ENCODE measurements around the gene WHRN. TPM values are rescaled to one million over a fixed set of nuclear protein-coding genes. Genes with fewer than 3 reads are reported as not detected.
A peak's percentile ranks its signal among the peaks of the same experiment; 100 is the strongest.

The WHRN gene
- total RNA-seq, 4 donors from 2014 or later: 8.1 to 12.6 (median 10.7) TPM

GRCh38 chr9:114416906-114417305 lies 88.4 kb downstream of the WHRN start:
- Histone ChIP-seq H3K36me3 (peaks cover 0 to 29% (median 5%) of the 10 kb centered on the region in 4 donors), H3K27me3 (no peaks in the 10 kb centered on the region), H3K4me3 (no peak overlapping the region), H3K9me3 (no peaks in the 10 kb centered on the region), H3K4me1 (peaks cover 0 to 18% (median 13%) of the 10 kb centered on the region in 4 donors), H3K27ac (replicated peaks in 1 of 4) (no peak overlapping the region)
- 93% methylated on average over 2 of the region's 2 CpGs for WGBS
- intact Hi-C loops (cut with DNase I): no loop called here
- TF ChIP-seq POLR2AphosphoS5 (IDR thresholded peaks at IDR 0.05) (no peak), POLR2A (IDR thresholded peaks at IDR 0.05; ENCODE audit: low read depth) (no peak), CTCF (IDR thresholded peaks at IDR 0.05) (no peak), EP300 (IDR thresholded peaks at IDR 0.05) (no peak)
- no peak for DNase-seq (ENCODE audit: extremely low spot score)

GRCh38 chr9:114416290-114416689 lies 89.0 kb downstream of the WHRN start:
- Histone ChIP-seq H3K4me3 (no peak overlapping the region), H3K27me3 (no peaks in the 10 kb centered on the region), H3K4me1 (peaks cover 0 to 18% (median 13%) of the 10 kb centered on the region in 4 donors), H3K36me3 (peaks cover 0 to 23% (median 5%) of the 10 kb centered on the region in 4 donors), H3K27ac (replicated peaks in 1 of 4) (no peak overlapping the region), H3K9me3 (no peaks in the 10 kb centered on the region)
- no peak for DNase-seq (ENCODE audit: extremely low spot score)
- no peak for TF ChIP-seq CTCF (IDR thresholded peaks at IDR 0.05)
- no peak for TF ChIP-seq POLR2AphosphoS5 (IDR thresholded peaks at IDR 0.05)
- TF ChIP-seq POLR2A (IDR thresholded peaks at IDR 0.05; ENCODE audit: low read depth): no peak
- no peak for TF ChIP-seq EP300 (IDR thresholded peaks at IDR 0.05)
- WGBS: 87% methylated on average over 5 of the region's 5 CpGs
- intact Hi-C loops (cut with DNase I): no loop called here

- WGBS: 100% methylated on average over 1 of the region's 2 CpGs
These were observed 90.9 kb downstream of the WHRN start for GRCh38 chr9:114414346-114414745.

GRCh38 chr9:114413861-114414301 lies 91.4 kb downstream of the WHRN start:
- intact Hi-C loops (cut with DNase I): loop anchor here (5.0 kb wide), 1 partner anchor 68 kb away; no protein-coding TSS in a partner anchor
- H3K36me3 ChIP-seq: peaks cover 0 to 21% (median 5%) of the 10 kb centered on the region in 4 donors
- H3K4me1 ChIP-seq: peaks cover 0 to 18% (median 13%) of the 10 kb centered on the region in 4 donors
- peak overlapping the region in 3 of 4 donors; percentile 35 to 40 (median 37) for H3K27ac ChIP-seq (replicated peaks in 1 of 4)
- WGBS: 42% methylated on average over 5 of the region's 5 CpGs
- TF ChIP-seq POLR2A (IDR thresholded peaks at IDR 0.05; ENCODE audit: low read depth) (no peak), EP300 (IDR thresholded peaks at IDR 0.05) (no peak), CTCF (IDR thresholded peaks at IDR 0.05) (no peak), POLR2AphosphoS5 (IDR thresholded peaks at IDR 0.05) (peak in 1 of 2 donors; percentile 5)
- H3K4me3 ChIP-seq: no peak overlapping the region
- H3K27me3 ChIP-seq: no peaks in the 10 kb centered on the region
- H3K9me3 ChIP-seq: no peaks in the 10 kb centered on the region
- DNase-seq (ENCODE audit: extremely low spot score): no peak

More at GRCh38 chr9:114414346-114414745, 90.9 kb downstream of the WHRN start:
- no peak for DNase-seq (ENCODE audit: extremely low spot score)
- H3K9me3 ChIP-seq: no peaks in the 10 kb centered on the region
- H3K27ac ChIP-seq (replicated peaks in 1 of 4): peak overlapping the region in 3 of 4 donors; percentile 35 to 40 (median 37)
- peaks cover 0 to 21% (median 5%) of the 10 kb centered on the region in 4 donors for H3K36me3 ChIP-seq
- peaks cover 0 to 18% (median 13%) of the 10 kb centered on the region in 4 donors for H3K4me1 ChIP-seq
- TF ChIP-seq POLR2A (IDR thresholded peaks at IDR 0.05; ENCODE audit: low read depth) (no peak), EP300 (IDR thresholded peaks at IDR 0.05) (no peak), POLR2AphosphoS5 (IDR thresholded peaks at IDR 0.05) (no peak), CTCF (IDR thresholded peaks at IDR 0.05) (no peak)
- no peak overlapping the region for H3K4me3 ChIP-seq
- no peaks in the 10 kb centered on the region for H3K27me3 ChIP-seq
- intact Hi-C loops (cut with DNase I): loop anchor here (5.0 kb wide), 1 partner anchor 68 kb away; no protein-coding TSS in a partner anchor
